ENCODE data around the gene ITCH. TPM values are rescaled to one million over a fixed set of nuclear protein-coding genes. Genes with fewer than 3 reads are reported as not detected.
"Not testable (repeated sequence)": the region's sequence is repeated elsewhere in the genome, so short reads cannot be mapped to it uniquely, and the experiment has no call there.

ITCH gene
- total RNA-seq, 2 donors from 2014 or later = 22.4 to 24.4 TPM

- Histone ChIP-seq H3K27ac (no peak overlapping the region), H3K36me3 (replicated peaks in 1 of 2; ENCODE audit: insufficient read depth in 1 of 2, low read depth in 2 of 2) (no peaks in the 10 kb centered on the region), H3K4me1 (no peaks in the 10 kb centered on the region), H3K4me3 (no peak overlapping the region), H3K27me3 (no peaks in the 10 kb centered on the region), H3K9me3 (no peaks in the 10 kb centered on the region)
- intact Hi-C loops (cut with DNase I) = no loop called here
- 28 to 40% methylated on average over 1 of the region's 1 CpG for WGBS, 2 donors
- ATAC-seq (no peak), DNase-seq (no peak)
- TF ChIP-seq POLR2A (IDR thresholded peaks at IDR 0.05) = no peak
- no peak for TF ChIP-seq CTCF (IDR thresholded peaks at IDR 0.05)
Observed at GRCh38 chr20:34337544-34337943, 25.5 kb upstream of the ITCH start.

- 81 to 84% methylated on average over 15 of the region's 15 CpGs for WGBS, 2 donors
- Histone ChIP-seq H3K27me3 (no peaks in the 10 kb centered on the region), H3K9me3 (no peaks in the 10 kb centered on the region), H3K4me3 (no peak overlapping the region), H3K27ac (no peak overlapping the region), H3K4me1 (no peaks in the 10 kb centered on the region), H3K36me3 (replicated peaks in 1 of 2; ENCODE audit: insufficient read depth in 1 of 2, low read depth in 2 of 2) (no peaks in the 10 kb centered on the region)
- intact Hi-C loops (cut with DNase I) = no loop called here
- TF ChIP-seq POLR2A (IDR thresholded peaks at IDR 0.05) = no peak
- TF ChIP-seq CTCF (IDR thresholded peaks at IDR 0.05) = no peak
- no peak for ATAC-seq
- DNase-seq = no peak
Observed at GRCh38 chr20:34337982-34338726, 24.9 kb upstream of the ITCH start.

- H3K9me3 ChIP-seq; H3K4me3 ChIP-seq; H3K4me1 ChIP-seq; H3K27ac ChIP-seq; DNase-seq; H3K27me3 ChIP-seq; intact Hi-C loops (cut with DNase I); ATAC-seq; H3K36me3 ChIP-seq (replicated peaks in 1 of 2; ENCODE audit: insufficient read depth in 1 of 2, low read depth in 2 of 2): not testable (repeated sequence)
- 86 to 87% methylated on average over 10 of the region's 10 CpGs for WGBS, 2 donors
Observed at GRCh38 chr20:34340726-34341125, 22.3 kb upstream of the ITCH start.

- H3K36me3 ChIP-seq (replicated peaks in 1 of 2; ENCODE audit: insufficient read depth in 1 of 2, low read depth in 2 of 2); ATAC-seq; H3K9me3 ChIP-seq; H3K4me3 ChIP-seq; H3K27ac ChIP-seq; H3K27me3 ChIP-seq; H3K4me1 ChIP-seq; intact Hi-C loops (cut with DNase I); DNase-seq: not testable (repeated sequence)
- 86 to 94% methylated on average over 9 of the region's 9 CpGs for WGBS, 2 donors
Observed at GRCh38 chr20:34341199-34341598, 21.9 kb upstream of the ITCH start.

- H3K4me3 ChIP-seq = no peak overlapping the region
- ATAC-seq (no peak), DNase-seq (no peak)
- TF ChIP-seq POLR2A (IDR thresholded peaks at IDR 0.05) (no peak), CTCF (IDR thresholded peaks at IDR 0.05) (no peak)
- H3K27me3 ChIP-seq = no peaks in the 10 kb centered on the region
- intact Hi-C loops (cut with DNase I) = no loop called here
- 86 to 91% methylated on average over 10 of the region's 10 CpGs for WGBS, 2 donors
- no peaks in the 10 kb centered on the region for H3K36me3 ChIP-seq (replicated peaks in 1 of 2; ENCODE audit: insufficient read depth in 1 of 2, low read depth in 2 of 2)
- H3K27ac ChIP-seq = no peak overlapping the region
- H3K4me1 ChIP-seq = no peaks in the 10 kb centered on the region
- no peaks in the 10 kb centered on the region for H3K9me3 ChIP-seq
Observed at GRCh38 chr20:34343458-34344211, 19.4 kb upstream of the ITCH start.

All from body of pancreas (tissue), 4 donors.